ENCODE results near the gene ADGRA1.

Gene ADGRA1

DNA sequence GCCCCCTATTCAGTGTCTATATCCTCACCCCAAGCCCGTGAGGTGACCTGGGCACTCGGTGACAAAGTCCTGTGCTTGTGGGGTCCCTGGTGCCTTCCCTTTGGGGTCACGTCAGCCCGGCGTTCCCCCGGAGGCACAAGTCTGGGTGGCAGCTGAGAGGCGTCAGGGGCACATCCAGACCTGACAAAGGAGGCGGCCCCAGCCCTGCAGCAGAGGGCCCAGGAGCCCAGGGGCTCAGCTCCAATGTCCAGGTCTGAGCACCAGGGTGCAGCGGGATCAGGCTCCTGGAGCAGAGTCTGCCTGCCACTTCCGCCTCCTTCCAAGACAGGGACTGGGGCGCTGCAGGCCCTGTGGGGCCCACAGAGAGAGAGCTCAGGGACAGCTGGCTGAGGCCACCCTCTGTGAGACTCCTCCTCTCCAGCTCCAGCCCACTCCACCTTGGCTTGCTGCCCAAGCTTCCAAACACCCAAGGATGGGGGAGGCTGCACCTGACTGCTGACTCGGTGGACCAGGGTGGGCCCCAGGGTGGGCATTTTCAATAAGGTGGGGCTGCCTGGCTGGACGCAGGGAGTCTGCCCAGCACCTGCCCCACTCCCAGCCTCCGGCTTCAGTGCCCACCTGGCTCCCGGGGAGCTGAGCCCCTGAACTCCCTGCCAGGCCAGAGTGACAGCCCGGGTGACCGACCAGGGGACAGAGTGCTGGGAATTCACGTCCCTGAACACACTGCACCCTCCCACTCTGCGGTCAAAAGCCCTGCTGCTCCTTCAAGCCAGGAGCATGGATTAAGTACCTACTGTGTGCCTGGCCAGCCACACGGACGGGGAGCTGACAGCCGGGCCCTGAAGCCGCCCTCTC lies 71.3 kb downstream of the ADGRA1 start:
- Mint-ChIP-seq H3K4me3 (peak overlapping the region; percentile 65 to 78 (median 67)), H3K27me3 (ENCODE audit: low read depth) (peaks cover 13% of the 10 kb centered on the region), H3K36me3 (ENCODE audit: low read depth) (no peaks in the 10 kb centered on the region), H3K4me1 (peaks cover 18% of the 10 kb centered on the region), H3K9me3 (peaks cover 3% of the 10 kb centered on the region), H3K27ac (peak overlapping the region in 1 of 3 experiments; percentile 66)
- TF ChIP-seq, protein P1, sequence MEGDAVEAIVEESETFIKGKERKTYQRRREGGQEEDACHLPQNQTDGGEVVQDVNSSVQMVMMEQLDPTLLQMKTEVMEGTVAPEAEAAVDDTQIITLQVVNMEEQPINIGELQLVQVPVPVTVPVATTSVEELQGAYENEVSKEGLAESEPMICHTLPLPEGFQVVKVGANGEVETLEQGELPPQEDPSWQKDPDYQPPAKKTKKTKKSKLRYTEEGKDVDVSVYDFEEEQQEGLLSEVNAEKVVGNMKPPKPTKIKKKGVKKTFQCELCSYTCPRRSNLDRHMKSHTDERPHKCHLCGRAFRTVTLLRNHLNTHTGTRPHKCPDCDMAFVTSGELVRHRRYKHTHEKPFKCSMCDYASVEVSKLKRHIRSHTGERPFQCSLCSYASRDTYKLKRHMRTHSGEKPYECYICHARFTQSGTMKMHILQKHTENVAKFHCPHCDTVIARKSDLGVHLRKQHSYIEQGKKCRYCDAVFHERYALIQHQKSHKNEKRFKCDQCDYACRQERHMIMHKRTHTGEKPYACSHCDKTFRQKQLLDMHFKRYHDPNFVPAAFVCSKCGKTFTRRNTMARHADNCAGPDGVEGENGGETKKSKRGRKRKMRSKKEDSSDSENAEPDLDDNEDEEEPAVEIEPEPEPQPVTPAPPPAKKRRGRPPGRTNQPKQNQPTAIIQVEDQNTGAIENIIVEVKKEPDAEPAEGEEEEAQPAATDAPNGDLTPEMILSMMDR (IDR thresholded peaks at IDR 0.05; ENCODE audit: unreplicated experiment in 3 of 3): no peak

DNA sequence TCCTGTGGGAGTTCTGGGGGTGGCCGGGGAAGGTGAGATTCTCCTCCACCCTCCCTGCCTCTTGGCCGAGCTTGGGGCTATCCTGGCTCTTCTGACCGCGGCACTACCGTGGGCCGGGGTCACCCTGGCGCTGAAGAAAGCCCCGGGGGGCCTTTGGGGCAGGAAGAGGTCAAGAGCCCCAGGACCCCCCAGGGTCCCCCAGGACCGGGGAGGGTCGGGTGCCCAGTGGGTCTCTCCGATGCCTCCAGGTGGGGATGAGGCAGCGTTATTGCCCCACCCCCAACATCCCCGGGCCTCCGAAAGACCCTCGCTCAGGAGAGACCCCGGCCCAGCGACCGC lies 71.9 kb downstream of the ADGRA1 start:
- Mint-ChIP-seq H3K27ac (peak overlapping the region in 1 of 3 experiments; percentile 66), H3K4me3 (peak overlapping the region; percentile 65 to 78 (median 67)), H3K9me3 (peaks cover 3% of the 10 kb centered on the region), H3K4me1 (peaks cover 12% of the 10 kb centered on the region), H3K27me3 (ENCODE audit: low read depth) (peaks cover 13% of the 10 kb centered on the region), H3K36me3 (ENCODE audit: low read depth) (no peaks in the 10 kb centered on the region)
- TF ChIP-seq, protein P1 (IDR thresholded peaks at IDR 0.05; ENCODE audit: unreplicated experiment in 3 of 3): no peak

GRCh38 chr10:133159950-133160825 lies 72.5 kb downstream of the ADGRA1 start, which contains the start of gene KNDC1:
Gene KNDC1 (plus strand): TSS chr10:133160219. CDS start chr10:133160468, 249 bp downstream.
- TF ChIP-seq, protein P1 (IDR thresholded peaks at IDR 0.05; ENCODE audit: unreplicated experiment in 3 of 3): no peak
- Mint-ChIP-seq H3K36me3 (ENCODE audit: low read depth) (no peaks in the 10 kb centered on the region), H3K27ac (peak within 1 kb of the TSS in 1 of 3 experiments; percentile 66), H3K4me3 (peak within 1 kb of the TSS; percentile 78 to 82 (median 81)), H3K9me3 (no peaks in the 10 kb centered on the region), H3K4me1 (peaks cover 8% of the 10 kb centered on the region), H3K27me3 (ENCODE audit: low read depth) (peaks cover 10% of the 10 kb centered on the region)

DNA sequence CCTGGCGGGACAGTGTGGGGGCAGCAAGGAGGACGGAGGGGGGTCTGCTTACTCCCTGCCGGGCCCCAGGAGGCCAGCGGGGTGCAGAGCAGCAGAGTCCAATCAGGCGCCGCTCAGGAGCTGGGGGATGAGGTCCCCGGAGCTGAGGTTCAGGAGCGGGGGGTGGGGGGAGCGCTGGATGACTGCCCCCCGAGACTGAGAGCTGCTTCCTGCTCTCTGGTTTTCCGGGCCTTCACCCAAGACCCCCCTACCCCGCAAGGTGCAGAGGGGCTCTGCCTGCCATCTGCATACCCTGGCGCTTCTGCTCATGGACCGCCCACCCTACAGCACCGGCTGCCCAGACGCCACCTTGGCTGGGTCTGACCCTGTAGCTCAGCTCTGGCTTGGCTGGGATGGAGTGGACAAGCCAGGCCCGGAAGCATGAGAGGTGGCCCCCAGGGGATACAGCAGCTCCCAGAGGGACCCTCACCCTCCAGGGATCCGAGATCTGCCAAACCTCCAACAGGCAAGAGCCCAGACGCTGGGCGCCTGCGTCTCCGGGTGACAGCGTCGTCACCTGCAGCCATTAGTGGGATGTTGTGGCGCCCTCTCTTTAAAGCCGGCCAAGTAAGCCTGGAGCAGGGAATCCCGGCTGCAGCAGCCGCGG lies 73.2 kb downstream of the ADGRA1 start:
- Mint-ChIP-seq H3K36me3 (ENCODE audit: low read depth) (no peaks in the 10 kb centered on the region), H3K9me3 (no peaks in the 10 kb centered on the region), H3K4me1 (peaks cover 8% of the 10 kb centered on the region), H3K27ac (peak overlapping the region in 1 of 3 experiments; percentile 60), H3K27me3 (ENCODE audit: low read depth) (peaks cover 11% of the 10 kb centered on the region), H3K4me3 (peak overlapping the region; percentile 78 to 82 (median 81))
- TF ChIP-seq, protein P1 (IDR thresholded peaks at IDR 0.05; ENCODE audit: unreplicated experiment in 3 of 3): no peak

DNA sequence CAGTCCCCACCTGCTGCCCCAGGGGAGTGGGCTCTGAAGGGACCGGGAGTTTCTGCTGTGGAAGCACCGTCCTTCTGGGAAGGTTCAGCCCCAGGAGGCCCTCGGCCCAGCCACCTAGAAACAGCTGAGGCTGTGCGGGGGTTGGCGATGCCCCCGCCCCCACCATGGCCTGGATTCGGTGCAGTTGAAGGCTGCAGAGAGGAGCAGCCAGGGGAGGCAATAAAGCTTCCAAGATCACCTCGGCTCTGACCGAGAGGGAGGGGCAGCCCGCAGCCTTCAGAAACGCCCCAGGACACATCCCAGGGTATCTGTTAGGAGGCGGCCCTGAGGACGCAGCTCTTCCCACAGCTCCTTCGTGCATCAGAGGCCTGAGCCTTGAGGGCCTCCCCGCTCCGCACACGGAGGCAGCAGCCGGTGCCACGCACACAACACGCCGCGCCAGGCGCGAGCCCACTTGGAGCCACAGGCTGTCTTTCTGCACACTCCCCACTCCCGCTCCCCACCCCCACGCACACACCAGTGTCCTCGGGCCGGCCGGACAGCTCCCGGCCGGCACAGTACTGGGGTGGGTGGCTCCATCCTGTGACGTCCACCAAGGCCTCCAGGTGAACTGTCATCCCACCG lies 73.9 kb downstream of the ADGRA1 start:
- TF ChIP-seq, protein P1 (IDR thresholded peaks at IDR 0.05; ENCODE audit: unreplicated experiment in 3 of 3): no peak
- peaks cover 11% of the 10 kb centered on the region for H3K27me3 Mint-ChIP-seq (ENCODE audit: low read depth)
- H3K27ac Mint-ChIP-seq: no peak overlapping the region
- H3K4me1 Mint-ChIP-seq: peaks cover 14% of the 10 kb centered on the region
- H3K9me3 Mint-ChIP-seq: peaks cover 3% of the 10 kb centered on the region
- peak overlapping the region; percentile 78 to 82 (median 81) for H3K4me3 Mint-ChIP-seq
- H3K36me3 Mint-ChIP-seq (ENCODE audit: low read depth): peaks cover 5% of the 10 kb centered on the region
